Hepatocyte (in vitro differentiated cells): ENCODE measurements around the gene SRC.

Source experiments
- CTCF ChIP-seq: fragments of 200-600 bp; sonication (generic); IDR thresholded peaks from 2 replicates; pipeline ENCODE4 v1.5.1; 2016; ENCODE audit warnings: antibody characterized with exemption, mild to moderate bottlenecking; ENCODE audit not compliant: poor library complexity
- EZH2 ChIP-seq: fragments of 200-600 bp; sonication (generic); IDR thresholded peaks from 2 replicates; pipeline ENCODE4 v1.6.1; 2016; ENCODE audit warnings: antibody characterized with exemption, mild to moderate bottlenecking, borderline replicate concordance
- EZH2phosphoT487 ChIP-seq: fragments of 200-600 bp; sonication (generic); IDR thresholded peaks from one replicate; pipeline ENCODE4 v1.6.1; 2018; ENCODE audit warnings: antibody characterized with exemption, mild to moderate bottlenecking, low read depth, moderate library complexity; ENCODE audit not compliant: unreplicated experiment, severe bottlenecking

- TF ChIP-seq CTCF (no peak), EZH2phosphoT487 (no peak), EZH2 (no peak)
Measured at GRCh38 chr20:37359331-37359730, 13.4 kb downstream of the SRC start.
